ENCODE data around the gene PRND. TPM values are rescaled to one million over a fixed set of nuclear protein-coding genes. Genes with fewer than 3 reads are reported as not detected.
A peak's percentile ranks its signal among the peaks of the same experiment; 100 is the strongest.

PRND gene
- total RNA-seq, 1 donor from 2014 or later: not detected

GRCh38 chr20:4740774-4741431 lies 19.2 kb downstream of the PRND start:
- Mint-ChIP-seq H3K4me1 (ENCODE audit: low read depth, unreplicated experiment) (no peaks in the 10 kb centered on the region), H3K4me3 (ENCODE audit: unreplicated experiment) (no peak overlapping the region), H3K27ac (ENCODE audit: unreplicated experiment) (no peak overlapping the region), H3K27me3 (ENCODE audit: low read depth, unreplicated experiment) (peaks cover 16% of the 10 kb centered on the region), H3K36me3 (ENCODE audit: low read depth, unreplicated experiment) (no peaks in the 10 kb centered on the region), H3K9me3 (ENCODE audit: unreplicated experiment) (no peaks in the 10 kb centered on the region)
- Histone ChIP-seq H3K9me3 (ENCODE audit: insufficient read depth, low read depth, low read length) (no peaks in the 10 kb centered on the region), H4K20me1 (ENCODE audit: insufficient read depth, low read length) (no peaks in the 10 kb centered on the region), H3K79me2 (ENCODE audit: insufficient read depth, low read length) (no peaks in the 10 kb centered on the region), H3K4me2 (ENCODE audit: low read length) (no peak overlapping the region), H3K27ac (ENCODE audit: low read depth, low read length) (no peak overlapping the region), H3K4me3 (ENCODE audit: insufficient read depth, low read depth, low read length) (no peak overlapping the region), H2AFZ (ENCODE audit: low read depth, low read length) (no peak overlapping the region), H3K4me1 (ENCODE audit: insufficient read depth, low read length) (no peaks in the 10 kb centered on the region), H3K36me3 (ENCODE audit: insufficient read depth, low read length) (no peaks in the 10 kb centered on the region), H3K27me3 (ENCODE audit: insufficient read depth, low read length) (peaks cover 5% of the 10 kb centered on the region), H3K9ac (ENCODE audit: low read length) (no peak overlapping the region)
- no peak for DNase-seq (ENCODE audit: low read depth)
- no peak for FAIRE-seq
- peak; percentile 68 for TF ChIP-seq CTCF (IDR thresholded peaks at IDR 0.05; ENCODE audit: insufficient read depth, low read depth, low read length)
- TF ChIP-seq EZH2 (IDR thresholded peaks at IDR 0.05; ENCODE audit: insufficient read depth, low read length): no peak

GRCh38 chr20:4748847-4749246 lies 27.1 kb downstream of the PRND start:
- FAIRE-seq: no peak
- no peak overlapping the region for H3K4me2 ChIP-seq (ENCODE audit: low read length)
- H3K4me1 Mint-ChIP-seq (ENCODE audit: low read depth, unreplicated experiment): no peaks in the 10 kb centered on the region

More at GRCh38 chr20:4748847-4749246, 27.1 kb downstream of the PRND start:
- no peak for DNase-seq (ENCODE audit: low read depth)
- Histone ChIP-seq H2AFZ (ENCODE audit: low read depth, low read length) (no peak overlapping the region), H3K4me1 (ENCODE audit: insufficient read depth, low read length) (no peaks in the 10 kb centered on the region), H3K4me3 (ENCODE audit: insufficient read depth, low read depth, low read length) (no peak overlapping the region), H3K36me3 (ENCODE audit: insufficient read depth, low read length) (no peaks in the 10 kb centered on the region), H3K27me3 (ENCODE audit: insufficient read depth, low read length) (peaks cover 22% of the 10 kb centered on the region), H3K9me3 (ENCODE audit: insufficient read depth, low read depth, low read length) (no peaks in the 10 kb centered on the region), H3K79me2 (ENCODE audit: insufficient read depth, low read length) (no peaks in the 10 kb centered on the region), H4K20me1 (ENCODE audit: insufficient read depth, low read length) (no peaks in the 10 kb centered on the region), H3K27ac (ENCODE audit: low read depth, low read length) (no peak overlapping the region), H3K9ac (ENCODE audit: low read length) (no peak overlapping the region)
- Mint-ChIP-seq H3K36me3 (ENCODE audit: low read depth, unreplicated experiment) (no peaks in the 10 kb centered on the region), H3K9me3 (ENCODE audit: unreplicated experiment) (peaks cover 5% of the 10 kb centered on the region), H3K4me3 (ENCODE audit: unreplicated experiment) (no peak overlapping the region), H3K27ac (ENCODE audit: unreplicated experiment) (no peak overlapping the region), H3K27me3 (ENCODE audit: low read depth, unreplicated experiment) (peaks cover 12% of the 10 kb centered on the region)
- TF ChIP-seq CTCF (IDR thresholded peaks at IDR 0.05; ENCODE audit: insufficient read depth, low read depth, low read length) (no peak), EZH2 (IDR thresholded peaks at IDR 0.05; ENCODE audit: insufficient read depth, low read length) (no peak)
